ENCODE measurements around the gene TTC24. TPM values are rescaled to one million over a fixed set of nuclear protein-coding genes. Genes with fewer than 3 reads are reported as not detected.
"Not testable (repeated sequence)": the region's sequence is repeated elsewhere in the genome, so short reads cannot be mapped to it uniquely, and the experiment has no call there.

TTC24 gene
- total RNA-seq, 1 experiment from 2014 or later: not detected

DNA sequence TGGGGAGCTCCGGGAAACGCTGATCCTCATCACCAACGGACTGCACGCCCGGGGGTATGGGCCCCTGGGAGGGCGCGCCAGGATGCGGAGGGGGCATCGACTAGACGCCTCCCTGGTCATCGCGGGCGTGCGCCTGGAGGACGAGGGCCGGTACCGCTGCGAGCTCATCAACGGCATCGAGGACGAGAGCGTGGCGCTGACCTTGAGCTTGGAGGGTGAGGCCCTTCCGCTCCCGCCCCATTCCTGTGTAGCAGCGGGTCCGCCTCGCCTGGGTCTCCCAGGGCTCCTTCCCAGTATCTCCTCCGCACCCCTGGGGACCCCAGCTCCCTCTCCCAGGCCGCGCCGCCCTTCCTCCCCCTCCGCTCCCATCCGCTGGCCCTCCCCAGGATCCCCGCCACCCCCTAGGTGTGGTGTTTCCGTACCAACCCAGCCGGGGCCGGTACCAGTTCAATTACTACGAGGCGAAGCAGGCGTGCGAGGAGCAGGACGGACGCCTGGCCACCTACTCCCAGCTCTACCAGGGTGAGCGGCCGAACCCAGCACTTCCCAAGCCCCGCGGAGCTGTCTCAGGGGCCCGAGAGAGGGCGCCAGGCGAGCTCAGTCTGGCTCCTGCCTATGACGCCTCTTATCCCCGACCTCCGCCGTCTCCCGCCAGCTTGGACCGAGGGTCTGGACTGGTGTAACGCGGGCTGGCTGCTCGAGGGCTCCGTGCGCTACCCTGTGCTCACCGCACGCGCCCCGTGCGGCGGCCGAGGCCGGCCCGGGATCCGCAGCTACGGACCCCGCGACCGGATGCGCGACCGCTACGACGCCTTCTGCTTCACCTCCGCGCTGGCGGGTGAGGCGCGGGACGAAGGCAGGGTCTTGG is 44.7 kb downstream of the TTC24 start:
- DNase-seq (ENCODE audit: low read depth): peak; percentile 35
- in situ Hi-C loops (cut with HindIII; ENCODE audit: low pct_unique_long_range_greater_than_20kb, low sequenced_read_pairs): no loop called here

DNA sequence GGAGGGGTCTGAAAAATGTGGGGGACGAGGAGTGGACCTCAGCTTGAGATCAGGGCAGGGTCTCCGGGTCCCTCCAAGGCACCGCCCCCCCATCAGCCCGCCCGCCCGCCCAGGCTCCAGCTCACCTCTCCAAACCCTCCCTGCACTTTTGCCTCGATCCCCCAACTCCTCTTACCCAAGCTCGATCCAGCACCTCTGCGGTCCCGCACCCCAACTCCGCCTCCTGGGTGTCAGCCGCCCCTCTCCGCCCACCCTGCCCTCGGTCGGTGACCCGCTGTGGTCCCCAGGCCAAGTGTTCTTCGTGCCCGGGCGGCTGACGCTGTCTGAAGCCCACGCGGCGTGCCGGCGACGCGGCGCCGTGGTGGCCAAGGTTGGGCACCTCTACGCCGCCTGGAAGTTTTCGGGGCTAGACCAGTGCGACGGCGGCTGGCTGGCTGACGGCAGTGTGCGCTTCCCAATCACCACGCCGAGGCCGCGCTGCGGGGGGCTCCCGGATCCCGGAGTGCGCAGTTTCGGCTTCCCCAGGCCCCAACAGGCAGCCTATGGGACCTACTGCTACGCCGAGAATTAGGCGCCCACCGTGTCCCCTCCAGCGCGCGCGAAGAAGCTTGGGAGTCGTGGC is 45.4 kb downstream of the TTC24 start:
- in situ Hi-C loops (cut with HindIII; ENCODE audit: low pct_unique_long_range_greater_than_20kb, low sequenced_read_pairs): no loop called here
- no peak for DNase-seq (ENCODE audit: low read depth)

DNA sequence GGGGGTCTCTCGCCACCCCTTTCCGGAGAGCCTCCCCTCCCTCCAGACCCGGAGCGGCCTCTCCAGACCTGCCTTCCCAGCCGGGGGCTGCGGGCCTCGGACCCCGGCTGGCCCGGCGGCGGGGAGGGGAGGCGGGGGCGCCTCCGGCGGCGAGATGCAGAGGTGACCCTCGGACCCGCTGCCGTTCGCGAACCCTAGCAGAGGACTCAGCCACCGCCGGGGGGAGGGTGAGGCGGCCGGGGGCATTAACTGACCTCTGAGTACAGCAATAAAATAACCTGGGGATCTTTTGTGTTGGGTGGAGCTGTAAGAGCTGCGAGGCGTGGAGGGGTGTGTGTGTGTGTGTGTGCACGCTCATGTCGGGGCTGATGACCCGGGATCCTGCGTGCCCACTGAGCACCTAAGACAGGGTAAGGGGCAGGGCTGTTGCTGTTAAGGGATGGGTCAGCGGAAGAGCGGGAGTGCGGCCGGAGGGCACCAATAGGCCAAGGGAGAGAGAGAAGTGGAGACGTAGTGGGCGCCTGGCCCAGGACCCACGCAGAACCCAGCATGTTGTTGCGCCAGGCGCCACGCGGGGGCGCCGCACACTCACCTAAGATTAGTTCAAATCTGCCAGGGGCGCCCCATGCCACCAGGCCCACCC is 46.0 kb downstream of the TTC24 start:
- no peak for DNase-seq (ENCODE audit: low read depth)
- in situ Hi-C loops (cut with HindIII; ENCODE audit: low pct_unique_long_range_greater_than_20kb, low sequenced_read_pairs): no loop called here

DNA sequence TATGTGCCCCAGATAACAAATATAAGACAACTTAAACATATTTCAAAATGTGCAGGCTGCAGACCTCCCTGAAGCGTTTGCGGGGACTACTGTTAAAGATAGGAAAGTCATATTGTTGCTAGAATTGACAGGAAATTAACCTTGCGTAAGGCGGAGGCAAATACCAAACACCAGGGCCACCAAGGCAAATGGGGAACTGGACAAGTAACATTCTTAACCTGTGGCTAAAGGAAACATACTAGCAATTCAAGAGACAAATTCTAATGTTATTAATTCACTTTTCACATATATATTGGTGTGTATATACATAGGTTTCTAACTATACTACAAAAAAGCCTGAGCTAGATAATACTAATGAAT is 46.5 kb downstream of the TTC24 start:
- DNase-seq (ENCODE audit: low read depth): no peak
- in situ Hi-C loops (cut with HindIII; ENCODE audit: low pct_unique_long_range_greater_than_20kb, low sequenced_read_pairs): no loop called here

DNA sequence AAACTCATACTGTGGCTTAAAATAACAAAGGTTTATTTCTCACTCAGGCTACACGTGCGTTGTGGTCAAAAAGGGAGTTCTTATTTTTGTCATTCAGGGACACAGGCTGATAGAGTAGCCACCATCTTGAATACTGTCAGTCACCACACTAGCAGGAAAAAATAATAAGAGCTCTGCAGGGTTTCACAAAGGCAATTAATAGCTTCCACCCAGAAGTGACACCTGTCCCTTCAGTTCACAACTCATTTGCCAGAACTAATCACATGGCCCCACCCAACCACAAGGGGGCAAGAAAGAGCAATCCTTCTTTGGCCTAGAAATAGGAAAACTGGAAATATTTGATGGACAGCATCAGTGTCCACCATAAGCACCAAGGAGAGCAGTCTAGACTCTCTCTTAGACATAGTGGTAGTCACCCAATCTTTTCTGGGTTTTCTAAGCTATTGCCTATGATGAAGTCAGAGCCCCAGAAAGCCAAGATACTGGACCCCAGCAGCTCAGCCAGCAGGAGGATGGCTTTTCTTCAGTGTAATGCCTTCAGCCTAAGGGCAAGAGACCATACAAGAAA is 47.9 kb downstream of the TTC24 start:
- in situ Hi-C loops (cut with HindIII; ENCODE audit: low pct_unique_long_range_greater_than_20kb, low sequenced_read_pairs): no loop called here
- peak; percentile 50 for DNase-seq (ENCODE audit: low read depth)

DNA sequence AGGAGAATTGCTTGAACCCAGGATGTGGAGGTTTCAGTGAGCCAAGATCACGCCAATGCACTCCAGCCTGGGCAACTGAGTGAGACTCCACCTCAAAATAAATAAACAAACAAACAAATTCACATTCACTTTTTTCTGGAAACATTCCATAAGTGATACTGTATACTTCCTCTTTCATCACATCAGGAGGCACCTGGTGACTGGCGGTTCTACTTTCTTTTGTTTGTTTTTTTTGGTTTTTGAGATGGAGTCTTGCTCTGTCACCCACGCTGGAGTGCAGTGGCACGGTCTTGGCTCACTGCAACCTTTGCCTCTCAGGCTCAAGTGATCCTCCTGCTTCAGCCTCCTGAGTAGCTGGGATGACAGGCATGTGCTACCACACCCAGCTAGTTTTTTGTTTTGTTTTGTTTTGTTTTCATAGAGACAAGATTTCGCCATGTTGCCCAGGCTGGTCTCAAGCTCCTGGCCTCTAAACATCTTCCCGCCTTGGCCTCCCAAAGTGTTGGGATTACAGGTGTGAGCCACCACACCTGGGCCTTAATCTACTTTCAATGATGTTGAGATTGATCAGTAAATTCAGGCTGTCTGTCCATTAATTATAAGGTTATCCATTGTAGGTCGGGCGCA is 50.4 kb downstream of the TTC24 start:
- in situ Hi-C loops (cut with HindIII; ENCODE audit: low pct_unique_long_range_greater_than_20kb, low sequenced_read_pairs): no loop called here

DNA sequence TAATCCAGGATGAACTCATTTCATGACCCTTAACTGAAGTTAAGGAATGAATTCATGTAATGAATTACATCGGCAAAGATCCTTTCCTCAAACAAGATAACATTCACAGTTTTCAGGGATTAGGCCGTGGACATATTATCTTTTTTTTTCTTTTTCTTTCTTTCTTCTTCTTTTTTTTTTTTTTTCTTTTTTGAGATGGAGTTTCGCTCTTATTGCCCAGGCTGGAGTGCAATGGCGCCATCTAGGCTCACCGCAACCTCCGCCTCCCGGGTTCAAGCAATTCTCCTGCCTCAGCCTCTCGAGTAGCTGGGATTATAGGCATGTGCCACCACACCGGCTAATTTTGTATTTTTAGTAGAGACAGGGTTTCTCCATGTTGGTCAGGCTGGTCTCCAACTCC is 51.6 kb downstream of the TTC24 start:
- DNase-seq (ENCODE audit: low read depth); in situ Hi-C loops (cut with HindIII; ENCODE audit: low pct_unique_long_range_greater_than_20kb, low sequenced_read_pairs): not testable (repeated sequence)

More for the DNA sequence above, 50.4 kb downstream of the TTC24 start:
- no peak for DNase-seq (ENCODE audit: low read depth)

DNA sequence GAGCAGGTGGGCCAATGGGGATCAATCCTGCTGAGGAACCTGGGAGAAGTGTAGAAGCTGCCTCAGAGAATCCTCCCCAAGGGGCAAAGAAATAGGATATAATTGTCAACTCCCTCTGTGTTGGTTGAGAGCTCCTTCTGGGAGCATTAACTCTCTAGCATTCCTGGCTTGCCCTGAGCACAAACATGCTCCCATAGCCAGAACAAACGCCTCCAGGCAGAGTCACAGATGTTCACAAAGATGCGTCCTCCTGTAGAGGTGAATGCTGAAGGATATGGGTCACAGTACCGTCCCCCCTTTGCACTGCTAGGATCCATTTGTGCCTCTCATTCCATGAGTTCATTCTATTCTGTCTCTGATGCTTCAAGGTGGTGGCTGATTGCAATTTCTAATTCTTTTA is 52.8 kb downstream of the TTC24 start:
- in situ Hi-C loops (cut with HindIII; ENCODE audit: low pct_unique_long_range_greater_than_20kb, low sequenced_read_pairs): no loop called here
- DNase-seq (ENCODE audit: low read depth): no peak

Other genes starting within 250 kb of the TTC24 start
- 691 and 710 TPM in 2 replicates for gene CCT3, start 241.4 kb upstream of the TTC24 start, total RNA-seq (2014; rRNA removed; shearing (Covaris generic); ENCODE audit: low replicate concordance)
- gene TSACC, start 241.2 kb upstream of the TTC24 start, total RNA-seq (2014; rRNA removed; shearing (Covaris generic); ENCODE audit: low replicate concordance): 14.3 TPM in 1 of 2 replicates, not detected in the other
- not detected in 2 replicates for gene RHBG, start 210.5 kb upstream of the TTC24 start, total RNA-seq (2014; rRNA removed; shearing (Covaris generic); ENCODE audit: low replicate concordance)
- 2.7 and 6.2 TPM in 2 replicates for gene MEF2D, start 78.9 kb upstream of the TTC24 start, total RNA-seq (2014; rRNA removed; shearing (Covaris generic); ENCODE audit: low replicate concordance)
- gene IQGAP3, start 7.2 kb upstream of the TTC24 start, total RNA-seq (2014; rRNA removed; shearing (Covaris generic); ENCODE audit: low replicate concordance): 34.8 and 47.1 TPM in 2 replicates
- 142 and 150 TPM in 2 replicates for gene NAXE, start 12.1 kb downstream of the TTC24 start, total RNA-seq (2014; rRNA removed; shearing (Covaris generic); ENCODE audit: low replicate concordance)
- gene GPATCH4, start 21.8 kb downstream of the TTC24 start, total RNA-seq (2014; rRNA removed; shearing (Covaris generic); ENCODE audit: low replicate concordance): 8.8 and 33.6 TPM in 2 replicates
- gene HAPLN2, start 39.7 kb downstream of the TTC24 start, total RNA-seq (2014; rRNA removed; shearing (Covaris generic); ENCODE audit: low replicate concordance): not detected in 2 replicates
- gene BCAN, start 62.4 kb downstream of the TTC24 start, total RNA-seq (2014; rRNA removed; shearing (Covaris generic); ENCODE audit: low replicate concordance): not detected in 2 replicates
- gene NES, start 97.7 kb downstream of the TTC24 start, total RNA-seq (2014; rRNA removed; shearing (Covaris generic); ENCODE audit: low replicate concordance): 0.03 TPM in 2 replicates
- gene CRABP2, start 125.9 kb downstream of the TTC24 start, total RNA-seq (2014; rRNA removed; shearing (Covaris generic); ENCODE audit: low replicate concordance): not detected in 2 replicates
- 34.4 and 34.6 TPM in 2 replicates for gene METTL25B, start 148.7 kb downstream of the TTC24 start, total RNA-seq (2014; rRNA removed; shearing (Covaris generic); ENCODE audit: low replicate concordance)
- 9.6 and 19.6 TPM in 2 replicates for gene ISG20L2, start 149.0 kb downstream of the TTC24 start, total RNA-seq (2014; rRNA removed; shearing (Covaris generic); ENCODE audit: low replicate concordance)
- gene MRPL24, start 161.4 kb downstream of the TTC24 start, total RNA-seq (2014; rRNA removed; shearing (Covaris generic); ENCODE audit: low replicate concordance): 181 and 194 TPM in 2 replicates
- gene HDGF, start 172.0 kb downstream of the TTC24 start, total RNA-seq (2014; rRNA removed; shearing (Covaris generic); ENCODE audit: low replicate concordance): 463 and 550 TPM in 2 replicates
- gene PRCC, start 187.8 kb downstream of the TTC24 start, total RNA-seq (2014; rRNA removed; shearing (Covaris generic); ENCODE audit: low replicate concordance): 29.4 and 50.9 TPM in 2 replicates
- gene SH2D2A, start 237.1 kb downstream of the TTC24 start, total RNA-seq (2014; rRNA removed; shearing (Covaris generic); ENCODE audit: low replicate concordance): not detected in 2 replicates